Islet of Langerhans (tissue), 1 donor: Measurements from ENCODE around the gene CFAP44.
"Not testable (repeated sequence)": the region's sequence is repeated elsewhere in the genome, so short reads cannot be mapped to it uniquely, and the experiment has no call there.

ENCODE experiments used
- FAIRE-seq: peaks from one replicate; lab custom pipeline; 2011; peaks lifted over from hg19 to GRCh38; lab: Jason Lieb, UNC

CFAP44 gene, protein sequence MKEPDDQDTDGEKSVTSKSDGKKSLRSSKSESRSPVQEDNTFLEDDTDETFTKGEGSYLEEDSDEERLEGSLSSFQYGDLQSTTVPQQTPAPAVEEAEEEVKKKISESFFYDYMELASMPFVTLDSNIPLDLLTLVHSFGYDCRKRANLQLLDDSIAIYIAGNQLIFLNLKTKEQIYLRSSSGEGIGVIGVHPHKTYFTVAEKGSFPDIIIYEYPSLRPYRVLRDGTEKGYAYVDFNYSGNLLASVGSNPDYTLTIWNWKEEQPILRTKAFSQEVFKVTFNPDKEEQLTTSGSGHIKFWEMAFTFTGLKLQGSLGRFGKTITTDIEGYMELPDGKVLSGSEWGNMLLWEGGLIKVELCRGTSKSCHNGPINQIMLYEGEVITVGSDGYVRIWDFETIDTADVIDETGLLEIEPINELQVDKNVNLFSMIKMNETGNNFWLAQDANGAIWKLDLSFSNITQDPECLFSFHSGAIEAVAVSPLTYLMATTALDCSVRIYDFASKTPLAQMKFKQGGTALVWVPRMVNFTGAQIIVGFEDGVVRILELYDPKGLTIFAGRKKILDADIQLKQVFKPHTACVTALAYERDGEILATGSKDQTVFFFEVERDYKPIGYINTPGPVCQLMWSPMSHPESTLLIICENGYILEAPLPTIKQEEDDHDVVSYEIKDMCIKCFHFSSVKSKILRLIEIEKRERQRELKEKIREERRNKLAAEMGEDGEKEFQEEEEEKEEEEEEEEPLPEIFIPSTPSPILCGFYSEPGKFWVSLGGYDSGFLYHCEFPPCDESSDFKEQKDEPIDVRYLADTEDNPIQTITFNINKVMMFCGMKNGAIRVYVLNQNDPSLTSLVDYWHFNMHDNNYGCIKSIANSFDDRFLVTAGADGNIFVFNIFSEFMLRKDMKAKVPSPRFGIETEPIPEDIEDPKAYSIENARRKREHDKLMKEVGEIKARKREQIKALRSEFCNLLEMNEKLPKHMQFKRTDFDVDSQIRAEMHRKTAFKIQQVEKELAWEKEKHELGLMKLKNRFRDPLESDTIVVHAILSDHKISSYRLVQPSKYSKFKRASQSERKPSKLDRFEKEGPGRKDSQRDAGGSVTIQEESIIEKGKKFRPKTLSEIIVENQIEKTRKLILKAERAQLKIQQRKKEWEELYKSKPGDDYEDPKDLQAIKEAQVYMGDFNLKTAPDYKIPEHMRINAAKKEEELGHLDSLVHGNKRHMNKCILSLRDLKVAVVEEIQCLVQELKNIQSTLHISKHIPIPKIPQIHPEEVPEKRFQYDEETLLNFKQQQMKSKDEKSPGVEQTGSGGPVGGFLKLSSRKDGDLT (N-terminal part only)

DNA sequence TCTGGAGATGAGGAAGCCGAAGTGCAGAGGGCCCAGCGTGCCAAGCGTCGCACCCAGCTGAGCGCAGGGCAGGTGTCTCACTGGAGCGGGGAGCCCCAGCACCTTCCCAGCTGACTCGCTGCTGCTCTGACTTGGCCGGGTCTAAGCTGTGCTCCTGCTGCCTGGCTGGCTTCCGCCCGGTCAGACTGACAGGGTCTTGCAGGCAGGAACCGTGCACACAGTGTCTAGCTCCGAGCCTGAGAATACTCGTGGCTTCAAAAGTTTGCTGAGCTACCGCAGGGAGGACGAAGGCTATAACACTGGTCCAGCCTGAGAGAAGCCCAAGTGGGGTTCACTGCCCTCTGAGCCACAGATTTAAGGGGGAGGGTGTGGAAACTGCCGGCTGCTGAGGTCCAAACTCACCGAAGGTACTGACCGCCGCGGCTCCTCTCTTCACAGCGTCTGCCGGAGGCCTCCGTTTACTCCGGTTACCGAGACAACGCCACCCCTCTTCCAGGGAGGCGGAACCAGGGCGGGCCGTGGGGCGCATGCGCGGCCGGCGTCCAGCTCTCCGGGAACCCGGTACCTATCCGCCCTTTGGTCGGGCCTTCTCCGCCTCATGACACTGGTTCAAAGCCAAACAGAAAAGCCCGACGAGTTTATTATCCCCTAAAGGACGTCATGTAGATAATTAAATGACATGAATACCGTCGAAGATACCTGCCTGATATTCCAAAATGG, at the start of gene CFAP44:
Gene CFAP44 (minus strand): TSS at position 443 of the 720 bp plus-strand sequence. CDS start 7,829 bp downstream, outside the sequence.
- FAIRE-seq, result no peak

GRCh38 chr3:113485161-113485609, 43.9 kb upstream of the CFAP44 start:
- no peak for FAIRE-seq

- FAIRE-seq, result no peak
These were observed 27.2 kb upstream of the CFAP44 start for GRCh38 chr3:113468539-113468938.

DNA sequence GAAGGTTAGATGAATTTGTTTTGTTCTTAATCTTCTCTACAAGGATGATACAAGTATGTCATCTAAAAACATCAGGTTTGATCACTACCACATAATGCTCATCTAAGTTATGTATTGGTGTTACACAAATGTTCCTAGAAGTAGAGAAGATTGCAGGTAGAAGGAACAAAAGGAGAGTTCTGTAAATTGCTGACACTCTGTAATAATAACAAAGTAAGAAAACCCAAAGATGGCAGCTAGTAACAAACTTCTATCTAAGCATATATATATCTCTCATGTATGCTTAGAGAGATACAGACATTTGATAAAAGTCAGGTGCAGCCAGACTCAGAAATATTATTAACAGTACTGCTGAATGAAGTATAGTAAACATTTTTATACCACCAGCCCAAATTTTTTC, 20.2 kb upstream of the CFAP44 start:
- FAIRE-seq, result no peak

DNA sequence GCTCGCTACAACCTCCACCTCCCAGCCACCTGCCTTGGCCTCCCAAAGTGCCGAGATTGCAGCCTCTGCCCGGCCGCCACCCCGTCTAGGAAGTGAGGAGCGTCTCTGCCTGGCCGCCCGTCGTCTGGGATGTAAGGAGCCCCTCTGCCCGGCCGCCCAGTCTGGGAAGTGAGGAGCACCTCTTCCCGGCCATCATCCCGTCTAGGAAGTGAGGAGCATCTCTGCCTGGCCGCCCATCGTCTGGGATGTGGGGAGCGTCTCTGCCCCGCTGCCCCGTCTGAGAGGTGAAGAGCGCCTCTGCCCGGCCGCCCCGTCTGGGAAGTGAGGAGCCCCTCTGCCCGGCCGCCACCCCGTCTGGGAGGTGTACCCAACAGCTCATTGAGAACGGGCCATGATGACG, 17.3 kb upstream of the CFAP44 start:
- not testable (repeated sequence) for FAIRE-seq

- no peak for FAIRE-seq
These were observed 14.2 kb upstream of the CFAP44 start for GRCh38 chr3:113455446-113455845.

- no peak for FAIRE-seq
These were observed 13.3 kb upstream of the CFAP44 start for GRCh38 chr3:113454630-113455029.

DNA sequence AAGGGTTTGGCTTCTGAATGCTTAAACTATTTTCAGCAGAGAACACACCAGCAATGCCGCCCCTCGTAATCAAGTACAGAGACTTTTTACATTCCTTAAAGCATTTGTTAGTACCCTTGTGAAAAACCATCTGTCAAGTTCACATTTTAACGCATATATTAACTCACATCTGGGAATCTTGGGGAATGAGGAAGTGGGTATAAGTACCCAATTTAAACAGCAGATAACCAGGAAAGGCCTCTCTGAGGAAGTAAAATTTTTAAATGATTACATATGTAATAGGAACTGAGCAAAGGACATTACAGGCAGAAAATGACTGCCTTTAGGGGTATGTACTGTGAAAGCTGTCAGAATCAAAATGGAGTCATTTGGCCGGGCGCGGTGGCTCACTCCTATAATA, 12.8 kb upstream of the CFAP44 start:
- FAIRE-seq, result no peak

GRCh38 chr3:113450911-113451310, 9.6 kb upstream of the CFAP44 start:
- no peak for FAIRE-seq

- no peak for FAIRE-seq
These were observed 1.7 kb downstream of the CFAP44 start for GRCh38 chr3:113439606-113440005.

DNA sequence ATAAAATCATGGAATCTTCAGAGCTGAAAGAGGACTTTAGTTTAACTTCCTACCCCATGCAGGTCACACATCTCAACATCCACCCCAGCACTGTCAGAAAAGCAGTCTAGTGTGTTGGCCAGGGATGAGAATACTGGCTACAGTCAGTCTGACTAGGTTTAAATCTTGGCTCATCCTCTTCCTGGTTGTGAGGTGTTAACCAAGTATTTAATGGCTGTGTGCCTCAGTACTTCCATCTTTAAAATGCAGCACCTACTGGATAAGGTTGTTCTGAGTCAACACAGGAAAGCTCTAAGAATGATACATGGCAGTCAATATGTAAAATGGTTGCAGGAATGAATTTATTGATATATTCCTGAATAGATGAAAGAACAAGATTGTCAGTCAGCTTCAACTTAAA, 3.1 kb downstream of the CFAP44 start:
- no peak for FAIRE-seq

DNA sequence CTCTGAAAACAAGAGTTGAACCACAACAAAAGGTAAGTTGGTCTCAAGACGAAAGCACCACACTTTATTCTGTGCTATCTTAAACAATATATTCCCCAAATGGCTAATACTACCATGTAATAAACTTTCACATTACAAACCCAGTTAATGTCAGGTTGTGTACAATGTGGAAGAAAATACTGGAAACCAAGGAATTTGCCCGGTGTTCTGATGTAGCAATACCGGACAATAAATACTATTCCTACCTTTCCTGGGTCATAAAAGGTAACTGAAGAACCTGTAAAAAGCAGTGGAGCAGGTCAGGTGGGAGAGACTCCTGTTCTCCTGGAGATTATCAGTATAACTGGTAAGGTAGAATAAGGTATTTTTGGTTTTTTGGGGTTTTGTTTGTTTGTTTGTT, 3.9 kb downstream of the CFAP44 start:
- no peak for FAIRE-seq

GRCh38 chr3:113436809-113437208, 4.5 kb downstream of the CFAP44 start:
- peak; percentile 84 for FAIRE-seq

- no peak for FAIRE-seq
These were observed 9.5 kb downstream of the CFAP44 start for GRCh38 chr3:113431811-113432210.

- no peak for FAIRE-seq
These were observed 12.7 kb downstream of the CFAP44 start for GRCh38 chr3:113428581-113428980.

GRCh38 chr3:113423699-113424098, 17.6 kb downstream of the CFAP44 start:
- FAIRE-seq, result no peak

- no peak for FAIRE-seq
These were observed 20.2 kb downstream of the CFAP44 start for GRCh38 chr3:113421082-113421481.

GRCh38 chr3:113409676-113410075, 31.6 kb downstream of the CFAP44 start:
- no peak for FAIRE-seq

DNA sequence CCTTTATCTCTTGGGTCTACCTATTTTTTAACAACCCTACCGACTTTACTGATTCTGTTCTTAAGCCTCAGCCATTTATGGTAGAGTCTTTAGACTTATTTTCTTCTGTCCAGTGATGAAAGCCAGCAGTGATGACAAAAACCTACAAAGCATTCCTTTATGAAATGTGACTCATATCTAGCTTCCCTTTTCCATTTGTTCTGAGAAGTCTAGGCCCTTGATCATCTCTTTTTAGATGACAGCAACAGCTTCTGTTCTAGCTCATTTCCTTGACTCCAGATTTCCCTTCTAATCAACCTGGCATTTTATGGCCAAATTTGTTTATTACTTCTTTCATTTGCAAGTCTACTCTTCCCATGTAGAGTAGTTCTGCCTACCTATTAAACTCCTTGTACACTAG, 36.1 kb downstream of the CFAP44 start:
- FAIRE-seq, result no peak

- no peak for FAIRE-seq
These were observed 36.7 kb downstream of the CFAP44 start for GRCh38 chr3:113404637-113405036.
